Trophoblast cell (in vitro differentiated cells and primary cell): ENCODE measurements around the gene PLXNA2.

ENCODE experiments used
- DNase-seq, 2 donors: peaks; one replicate each; pipeline ENCODE4 v3.0.0-alpha.2; 2016
- H2AFZ ChIP-seq: 2 replicates; pipeline ENCODE4 v1.6.1; 2013; ENCODE audit warnings: low read length, moderate library complexity, mild to moderate bottlenecking; ENCODE audit not compliant: insufficient read depth, poor library complexity
- H2AK5ac ChIP-seq: 2 replicates; pipeline ENCODE4 v1.6.1; 2013; ENCODE audit warnings: mild to moderate bottlenecking, low read length
- H2BK120ac ChIP-seq: 2 replicates; pipeline ENCODE4 v1.6.1; 2013; ENCODE audit warnings: low read length, mild to moderate bottlenecking, moderate library complexity; ENCODE audit not compliant: insufficient read depth, poor library complexity
- H2BK12ac ChIP-seq: 2 replicates; pipeline ENCODE4 v1.6.1; 2013; ENCODE audit warnings: mild to moderate bottlenecking, low read length, moderate library complexity
- H2BK5ac ChIP-seq: 2 replicates; pipeline ENCODE4 v1.6.1; 2013; ENCODE audit warnings: low read length, low read depth, moderate library complexity, mild to moderate bottlenecking; ENCODE audit not compliant: poor library complexity
- H3K14ac ChIP-seq: 2 replicates; pipeline ENCODE4 v1.6.1; 2013; ENCODE audit warnings: mild to moderate bottlenecking, low read length
- H3K18ac ChIP-seq: 2 replicates; pipeline ENCODE4 v1.6.1; 2013; ENCODE audit warnings: mild to moderate bottlenecking, low read length
- H3K23ac ChIP-seq: 2 replicates; pipeline ENCODE4 v1.6.1; 2013; ENCODE audit warnings: low read length
- H3K27ac ChIP-seq: 2 replicates; pipeline ENCODE4 v1.5.1; 2013; ENCODE audit warnings: low read depth, mild to moderate bottlenecking, inconsistent platforms, low read length, moderate library complexity
- H3K27me3 ChIP-seq: 2 replicates; pipeline ENCODE4 v1.6.1; 2013; ENCODE audit warnings: inconsistent platforms, mild to moderate bottlenecking, low read length, moderate library complexity; ENCODE audit not compliant: insufficient read depth
- H3K36me3 ChIP-seq, 2 experiments: 1 replicate in 1 of 2; 2 replicates in 1 of 2; pipeline ENCODE4 v1.6.1; 2013; ENCODE audit warnings: low read length in 2 of 2, mild to moderate bottlenecking in 2 of 2, moderate library complexity in 1 of 2; ENCODE audit not compliant: insufficient read depth in 2 of 2, control insufficient read depth in 1 of 2
- H3K4ac ChIP-seq: 2 replicates; pipeline ENCODE4 v1.6.1; 2013; ENCODE audit warnings: low read depth, mild to moderate bottlenecking, low read length, moderate library complexity
- H3K4me1 ChIP-seq, 2 experiments: 1 replicate in 1 of 2; 2 replicates in 1 of 2; pipeline ENCODE4 v1.6.1; 2013; ENCODE audit warnings: low read length in 2 of 2, mild to moderate bottlenecking in 2 of 2, moderate library complexity in 1 of 2; ENCODE audit not compliant: insufficient read depth in 2 of 2, control insufficient read depth in 1 of 2
- H3K4me2 ChIP-seq: 2 replicates; pipeline ENCODE4 v1.6.1; 2013; ENCODE audit warnings: inconsistent platforms, mild to moderate bottlenecking, low read length, moderate library complexity
- H3K4me3 ChIP-seq: 2 replicates; pipeline ENCODE4 v1.5.1; 2013; ENCODE audit warnings: mild to moderate bottlenecking, low read depth, low read length, inconsistent platforms
- H3K79me1 ChIP-seq: one replicate; pipeline ENCODE4 v1.6.1; 2013; ENCODE audit warnings: low read length
- H3K79me2 ChIP-seq: 2 replicates; pipeline ENCODE4 v1.6.1; 2013; ENCODE audit warnings: low read length, mild to moderate bottlenecking; ENCODE audit not compliant: control insufficient read depth, insufficient read depth, poor library complexity
- H3K9ac ChIP-seq: 2 replicates; pipeline ENCODE4 v1.6.1; 2013; ENCODE audit warnings: mild to moderate bottlenecking, low read length
- H3K9me3 ChIP-seq: 2 replicates; pipeline ENCODE4 v1.6.1; 2013; ENCODE audit warnings: low read depth, mild to moderate bottlenecking, control low read depth, inconsistent platforms, low read length; ENCODE audit not compliant: insufficient read depth
- H4K12ac ChIP-seq: 2 replicates; pipeline ENCODE4 v1.6.1; 2013; ENCODE audit warnings: low read depth, mild to moderate bottlenecking, low read length, moderate library complexity
- H4K8ac ChIP-seq: 2 replicates; pipeline ENCODE4 v1.6.1; 2013; ENCODE audit warnings: low read depth, mild to moderate bottlenecking, low read length, moderate library complexity
- H4K91ac ChIP-seq: one replicate; pipeline ENCODE4 v1.6.1; 2013; ENCODE audit warnings: low read depth, mild to moderate bottlenecking, low read length, moderate library complexity
- WGBS: extraction: QIAGEN DNeasy Blood & Tissue Kit; methylation state at CpG from one replicate; pipeline ENCODE4 v1.1.7; 2013; ENCODE audit warnings: missing lambda C conversion rate; ENCODE audit not compliant: insufficient read length, insufficient coverage; ENCODE audit errors: extremely low coverage; 5-methylcytosine and 5-hydroxymethylcytosine counted together

The PLXNA2 gene

DNA sequence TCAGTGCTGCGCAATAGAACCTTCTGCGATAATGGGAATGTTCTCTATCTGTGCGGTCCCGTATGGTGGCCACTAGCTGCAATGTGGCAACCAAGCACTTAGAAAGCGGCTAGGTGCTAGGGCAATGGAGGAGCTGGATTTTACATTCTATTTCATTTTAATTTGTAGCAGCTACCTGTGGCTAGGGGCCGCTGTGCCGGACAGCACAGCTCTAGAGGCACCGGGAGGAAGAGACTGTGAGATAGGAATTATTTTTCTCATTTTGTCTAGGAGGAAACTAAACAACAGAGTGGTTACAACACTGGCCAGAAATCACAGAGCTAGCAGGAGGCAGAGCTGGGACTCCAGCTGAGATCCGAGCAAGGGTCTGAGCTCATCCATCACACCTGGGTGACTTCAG is 202.7 kb downstream of the PLXNA2 start:
- Histone ChIP-seq H3K27me3 (no peaks in the 10 kb centered on the region), H2BK5ac (no peak overlapping the region), H2BK120ac (no peak overlapping the region), H4K8ac (no peak overlapping the region), H3K27ac (no peak overlapping the region), H2BK12ac (no peak overlapping the region), H4K12ac (no peak overlapping the region), H3K18ac (no peak overlapping the region), H3K4me1 (no peaks in the 10 kb centered on the region), H3K9ac (no peak overlapping the region), H3K4me2 (no peak overlapping the region), H4K91ac (no peak overlapping the region), H3K4ac (no peak overlapping the region), H3K9me3 (no peaks in the 10 kb centered on the region), H3K36me3 (peaks cover 73 to 89% of the 10 kb centered on the region in 2 experiments), H3K23ac (no peak overlapping the region), H2AK5ac (no peak overlapping the region), H3K79me1 (no peaks in the 10 kb centered on the region), H3K4me3 (no peak overlapping the region), H3K79me2 (no peaks in the 10 kb centered on the region), H3K14ac (no peak overlapping the region), H2AFZ (no peak overlapping the region)
- DNase-seq, result peak in 1 of 2 donors; percentile 23
- WGBS, result no CpG with 5 or more reads among the region's 9 CpGs

DNA sequence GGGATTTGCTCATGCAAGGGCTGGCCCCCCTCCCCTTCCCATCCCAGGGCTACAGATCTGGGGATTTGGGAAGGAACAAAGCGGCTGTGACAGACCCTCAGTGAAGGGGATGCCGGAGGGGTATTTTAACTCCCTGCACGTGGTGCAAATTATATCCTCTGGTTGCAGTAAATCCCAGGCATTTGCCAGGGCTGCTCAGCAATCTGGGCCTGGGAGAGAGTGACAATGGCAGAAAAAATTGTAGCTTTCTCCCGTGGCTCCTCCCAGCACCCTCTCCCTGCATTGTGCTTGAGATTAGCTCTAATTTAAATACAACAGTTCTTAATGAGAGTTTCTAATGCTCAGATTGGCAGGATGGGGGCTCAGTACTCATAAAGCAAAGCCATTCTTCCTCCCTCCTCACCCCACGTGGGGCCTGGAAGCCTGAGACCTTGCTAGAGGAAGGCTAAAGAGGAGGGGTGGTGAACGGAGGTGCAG is 203.3 kb downstream of the PLXNA2 start:
- H3K79me2 ChIP-seq, result no peaks in the 10 kb centered on the region
- no peaks in the 10 kb centered on the region for H3K9me3 ChIP-seq
- H3K23ac ChIP-seq, result no peak overlapping the region
- H3K36me3 ChIP-seq, result peaks cover 72 to 88% of the 10 kb centered on the region in 2 experiments
- H3K9ac ChIP-seq, result no peak overlapping the region
- H2AK5ac ChIP-seq, result no peak overlapping the region
- H3K27me3 ChIP-seq, result no peaks in the 10 kb centered on the region
- H2BK5ac ChIP-seq, result no peak overlapping the region
- no peaks in the 10 kb centered on the region for H3K4me1 ChIP-seq
- no peak overlapping the region for H2AFZ ChIP-seq
- DNase-seq, result no peak
- H3K79me1 ChIP-seq, result no peaks in the 10 kb centered on the region
- no peak overlapping the region for H4K12ac ChIP-seq
- H2BK12ac ChIP-seq, result no peak overlapping the region
- H3K14ac ChIP-seq, result no peak overlapping the region
- H2BK120ac ChIP-seq, result no peak overlapping the region
- H3K18ac ChIP-seq, result no peak overlapping the region
- no peak overlapping the region for H3K4ac ChIP-seq
- WGBS, result no CpG with 5 or more reads among the region's 6 CpGs
- H3K4me3 ChIP-seq, result no peak overlapping the region
- H4K8ac ChIP-seq, result no peak overlapping the region
- no peak overlapping the region for H3K27ac ChIP-seq
- no peak overlapping the region for H3K4me2 ChIP-seq
- H4K91ac ChIP-seq, result no peak overlapping the region

DNA sequence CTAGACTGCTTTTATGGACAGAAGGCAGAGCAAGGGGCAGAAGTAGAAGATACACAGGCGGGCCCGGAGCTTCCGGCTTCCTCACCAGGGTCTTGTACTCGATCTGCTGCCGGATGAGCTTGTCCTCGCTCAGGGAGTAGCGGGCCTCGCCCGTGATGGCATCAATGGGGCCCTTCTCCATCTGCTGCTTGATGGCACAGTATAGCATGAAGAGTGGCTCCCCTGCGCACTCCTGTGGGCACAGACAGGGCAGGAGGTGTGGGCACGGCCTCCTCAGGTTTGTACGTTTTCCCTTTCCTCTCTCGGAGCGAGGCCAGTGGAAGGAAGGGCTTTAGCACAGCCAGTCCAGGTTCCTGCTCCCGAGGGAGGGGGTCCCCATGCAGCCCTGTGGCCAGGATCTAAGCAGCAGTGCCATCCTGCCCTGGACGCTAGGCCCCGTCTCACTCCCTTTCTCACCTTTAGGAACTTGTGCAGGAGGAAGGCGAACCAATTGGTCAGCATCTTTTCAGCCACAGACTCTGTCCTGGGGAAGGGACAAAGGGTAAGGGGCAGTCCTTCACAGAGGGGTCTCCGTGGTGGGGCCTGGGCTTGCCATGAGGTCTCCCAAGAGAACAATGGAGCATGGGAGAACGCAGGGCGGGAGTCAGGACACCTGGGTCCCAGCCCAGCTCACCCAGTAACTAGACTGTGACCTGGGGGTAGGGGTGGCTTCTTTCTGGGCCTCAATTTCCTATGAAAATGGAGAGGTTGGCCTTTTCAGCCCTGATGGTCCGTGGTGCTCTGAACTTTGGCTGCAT is 204.4 kb downstream of the PLXNA2 start:
- Histone ChIP-seq H4K8ac (no peak overlapping the region), H3K4me3 (no peak overlapping the region), H2BK12ac (no peak overlapping the region), H3K36me3 (peaks cover 69 to 81% of the 10 kb centered on the region in 2 experiments), H2AK5ac (no peak overlapping the region), H3K4me2 (no peak overlapping the region), H2BK120ac (no peak overlapping the region), H3K79me2 (no peaks in the 10 kb centered on the region), H2AFZ (no peak overlapping the region), H3K79me1 (no peaks in the 10 kb centered on the region), H3K9me3 (no peaks in the 10 kb centered on the region), H3K27ac (no peak overlapping the region), H3K27me3 (no peaks in the 10 kb centered on the region), H3K9ac (no peak overlapping the region), H3K18ac (no peak overlapping the region), H2BK5ac (no peak overlapping the region), H3K4ac (no peak overlapping the region), H4K91ac (no peak overlapping the region), H3K4me1 (no peaks in the 10 kb centered on the region), H3K14ac (no peak overlapping the region), H3K23ac (no peak overlapping the region), H4K12ac (no peak overlapping the region)
- DNase-seq, result no peak
- WGBS, result no CpG with 5 or more reads among the region's 22 CpGs

DNA sequence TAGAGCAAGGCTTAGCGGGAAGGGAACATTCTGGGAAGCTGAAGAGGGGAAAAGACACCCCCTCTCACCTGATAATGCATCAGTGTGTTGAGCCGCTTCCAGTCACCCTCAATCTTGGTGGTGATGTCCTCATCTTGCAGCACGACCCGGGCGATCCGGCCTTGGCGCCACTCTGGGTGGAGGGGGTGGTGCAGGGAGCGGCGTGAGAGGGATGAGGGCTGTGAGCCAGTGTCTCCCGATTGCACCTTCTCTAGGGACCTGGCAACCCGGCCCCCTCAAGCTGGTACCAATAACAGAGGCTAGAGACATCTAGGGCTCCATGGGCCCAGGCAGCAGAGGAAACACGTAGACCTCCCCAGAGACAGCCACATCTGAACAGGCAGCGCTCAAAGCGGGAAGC is 205.9 kb downstream of the PLXNA2 start:
- no peak for DNase-seq
- Histone ChIP-seq H3K4me2 (no peak overlapping the region), H2AFZ (no peak overlapping the region), H3K18ac (no peak overlapping the region), H3K4ac (no peak overlapping the region), H3K4me3 (no peak overlapping the region), H3K9me3 (no peaks in the 10 kb centered on the region), H4K8ac (no peak overlapping the region), H2BK120ac (no peak overlapping the region), H2AK5ac (no peak overlapping the region), H3K36me3 (peaks cover 63 to 77% of the 10 kb centered on the region in 2 experiments), H3K27ac (no peak overlapping the region), H3K9ac (no peak overlapping the region), H4K12ac (no peak overlapping the region), H3K79me1 (no peaks in the 10 kb centered on the region), H3K4me1 (no peaks in the 10 kb centered on the region), H3K14ac (no peak overlapping the region), H3K79me2 (no peaks in the 10 kb centered on the region), H3K27me3 (no peaks in the 10 kb centered on the region), H2BK5ac (no peak overlapping the region), H4K91ac (no peak overlapping the region), H3K23ac (peak overlapping the region; percentile 28), H2BK12ac (no peak overlapping the region)
- WGBS, result no CpG with 5 or more reads among the region's 14 CpGs
